Endothelial cell of umbilical vein (primary cell): ENCODE measurements around the gene SPPL3. TPM values are rescaled to one million over a fixed set of nuclear protein-coding genes. Genes with fewer than 3 reads are reported as not detected.

Experiments
- BruUV-seq: library from RNA; stranded (reverse); fragments of 400-500 nt; replicated peaks from 2 replicates; lab custom pipeline; 2021; lab: Mats Ljungman, UMichigan
- CTCF ChIA-PET: fragments of 300-600, 350-600 bp; sonication (Branson Sonifier 250); formaldehyde crosslinking; loops from one replicate; lab custom pipeline; 2021; ENCODE audit warnings: antibody characterized with exemption, inconsistent platforms; lab: Charles Lee
- POLR2A ChIA-PET: fragments of 300-600, 350-600 bp; sonication (Branson Sonifier 250); formaldehyde crosslinking; loops from one replicate; lab custom pipeline; 2021; ENCODE audit warnings: antibody characterized with exemption, inconsistent platforms; lab: Charles Lee
- DNase-seq: peaks from one replicate; pipeline ENCODE4 v3.0.0-alpha.2; 2011; ENCODE audit warnings: low read depth, low spot score
- FAIRE-seq: peaks from 2 replicates; lab custom pipeline; 2011; peaks lifted over from hg19 to GRCh38; lab: Jason Lieb, UNC
- H2AFZ ChIP-seq: 2 replicates; pipeline ENCODE4 v1.6.0; 2012; ENCODE audit warnings: low read depth, low read length, control low read depth, inconsistent platforms
- H3K27ac ChIP-seq: 2 replicates; pipeline ENCODE4 v1.5.1; 2011; ENCODE audit warnings: low read depth, mild to moderate bottlenecking, control low read depth, low read length, moderate library complexity; ENCODE audit not compliant: insufficient read depth
- H3K27me3 ChIP-seq, 2 experiments: 2 replicates each; pipeline versions ENCODE4 v1.6.0 to v1.6.1; 2011; ENCODE audit warnings: low read length in 2 of 2, mixed read lengths in 1 of 2; ENCODE audit not compliant: control insufficient read depth in 2 of 2, insufficient read depth in 2 of 2
- H3K36me3 ChIP-seq, 2 experiments: 2 replicates in 1 of 2; 3 replicates in 1 of 2; pipeline ENCODE4 v1.5.1; 2011; ENCODE audit warnings: low read length in 2 of 2, mild to moderate bottlenecking in 1 of 2, moderate library complexity in 1 of 2; ENCODE audit not compliant: control insufficient read depth in 2 of 2, insufficient read depth in 2 of 2; ENCODE audit errors: extremely low read depth in 1 of 2
- H3K4me1 ChIP-seq: 3 replicates; pipeline ENCODE4 v1.5.1; 2011; ENCODE audit warnings: mild to moderate bottlenecking, low read length; ENCODE audit not compliant: control insufficient read depth, insufficient read depth; ENCODE audit errors: extremely low read depth
- H3K4me2 ChIP-seq: 2 replicates; pipeline ENCODE4 v1.6.1; 2011; ENCODE audit warnings: low read length, control low read depth, mixed read lengths; ENCODE audit not compliant: insufficient read depth
- H3K4me3 ChIP-seq, 3 experiments: fragments of 200-600 bp in 1 of 3; sonication (generic), shearing (Covaris generic) in 1 of 3; replicated peaks in 1 of 3; 2 replicates each; pipeline ENCODE4 v1.5.1; 2011 to 2016; ENCODE audit warnings: control low read depth in 3 of 3, low read length in 3 of 3, mild to moderate bottlenecking in 2 of 3, inconsistent platforms in 1 of 3, low read depth in 1 of 3, moderate library complexity in 1 of 3; ENCODE audit not compliant: insufficient read depth in 1 of 3
- H3K79me2 ChIP-seq: 2 replicates; pipeline ENCODE4 v1.6.0; 2012; ENCODE audit warnings: low read length, inconsistent platforms; ENCODE audit not compliant: control insufficient read depth, insufficient read depth
- H3K9ac ChIP-seq: replicated peaks from 2 replicates; pipeline ENCODE3; 2011; ENCODE audit warnings: low read length, control low read depth; ENCODE audit not compliant: insufficient read depth; ENCODE audit errors: extremely low read depth
- H3K9me1 ChIP-seq: replicated peaks from 3 replicates; pipeline ENCODE4 v1.6.0; 2011; ENCODE audit warnings: mild to moderate bottlenecking, low read length; ENCODE audit not compliant: control insufficient read depth, insufficient read depth; ENCODE audit errors: extremely low read depth
- H3K9me3 ChIP-seq: replicated peaks from 2 replicates; pipeline ENCODE4 v1.5.1; 2012; ENCODE audit warnings: low read length, inconsistent platforms; ENCODE audit not compliant: control insufficient read depth, insufficient read depth
- H4K20me1 ChIP-seq: replicated peaks from 2 replicates; pipeline ENCODE3; 2011; ENCODE audit warnings: mild to moderate bottlenecking, low read length; ENCODE audit not compliant: control insufficient read depth, insufficient read depth; ENCODE audit errors: extremely low read depth
- CTCF ChIP-seq, 2 donors: IDR thresholded peaks; 1 replicate in 1 of 2; 2 replicates in 1 of 2; pipeline ENCODE4 v1.5.1; 2011; ENCODE audit warnings: low read length in 2 of 2, mild to moderate bottlenecking in 2 of 2, moderate library complexity in 2 of 2, control low read depth in 1 of 2, inconsistent platforms in 1 of 2, low read depth in 1 of 2; ENCODE audit not compliant: insufficient read depth in 1 of 2; ENCODE audit errors: extremely low read depth in 1 of 2
- EZH2 ChIP-seq: IDR thresholded peaks from 2 replicates; pipeline ENCODE4 v1.6.1; 2012; ENCODE audit warnings: borderline replicate concordance, low read depth, mild to moderate bottlenecking, moderate library complexity, low read length, inconsistent platforms; ENCODE audit not compliant: severe bottlenecking
- FOS ChIP-seq: IDR thresholded peaks from 2 replicates; pipeline ENCODE4 v1.6.1; 2011; ENCODE audit warnings: mild to moderate bottlenecking, low read length, moderate library complexity, borderline replicate concordance; ENCODE audit not compliant: insufficient read depth
- GATA2 ChIP-seq: IDR thresholded peaks from 2 replicates; pipeline ENCODE4 v1.7.0; 2011; ENCODE audit warnings: low read depth, mild to moderate bottlenecking, moderate library complexity, mixed read lengths, low read length; ENCODE audit not compliant: insufficient read length, insufficient read depth
- JUN ChIP-seq: IDR thresholded peaks from 2 replicates; pipeline ENCODE4 v1.6.1; 2011; ENCODE audit warnings: borderline replicate concordance, low read depth; ENCODE audit not compliant: insufficient read length, insufficient read depth
- MAX ChIP-seq: IDR thresholded peaks from 2 replicates; pipeline ENCODE4 v1.6.1; 2011; ENCODE audit not compliant: insufficient read depth, insufficient read length
- MYC ChIP-seq: IDR thresholded peaks from one replicate; pipeline ENCODE4 v1.6.1; 2011; ENCODE audit warnings: mild to moderate bottlenecking, low read depth, low read length
- POLR2A ChIP-seq: IDR thresholded peaks from 2 replicates; pipeline ENCODE4 v1.6.1; 2012; ENCODE audit warnings: low read depth, mild to moderate bottlenecking, control low read depth, low read length
- POLR2AphosphoS5 ChIP-seq: IDR thresholded peaks from 2 replicates; pipeline ENCODE4 v1.6.1; 2012; ENCODE audit warnings: low read depth, mild to moderate bottlenecking, control low read depth, low read length, moderate library complexity; ENCODE audit not compliant: insufficient read depth
- dilution Hi-C: fragments of 300-500 bp; cut with MboI; formaldehyde crosslinking; loops from one replicate; pipeline ENCODE4 v1.15.0; 2019; ENCODE audit warnings: low sequenced_read_pairs; ENCODE audit not compliant: extremely low pct_ligation_motif_present
- intact Hi-C: fragments of 100-400 bp; cut with micrococcal nuclease; formaldehyde crosslinking; loops from one replicate; pipeline ENCODE4 v1.10.0; 2022
- polyA plus RNA-seq, 4 experiments: library from polyadenylated mRNA; depleted of rRNA in 3 of 4; stranded (reverse) in 3 of 4; unstranded in 1 of 4; fragments of >200 nt; gene quantifications; 2 replicates each; pipeline versions ENCODE4 v1.2.1 to v1.2.3, GENCODE V29; 2011 to 2012; ENCODE audit warnings: missing spikeins in 1 of 4
- total RNA-seq: library from RNA; stranded (reverse); gene quantifications from 2 replicates; pipeline ENCODE4 v1.2.3, GENCODE V29; 2021

Gene SPPL3
- total and polyA plus RNA-seq, 2 donors (not counting 3 experiments of a cell fraction or from before 2014, with no cell fraction given) = 30.6 to 53.0 TPM

- no TSS peak for BruUV-seq
- TF ChIP-seq EZH2 = no peak
- no peak for TF ChIP-seq FOS
- TF ChIP-seq CTCF (IDR thresholded peaks at IDR 0.05; ENCODE audit: extremely low read depth in 1 of 2, insufficient read depth in 1 of 2, low read depth in 1 of 2, low read length in 2 of 2) = no peak
- TF ChIP-seq GATA2 = no peak
- no peak for TF ChIP-seq JUN
- no peak for TF ChIP-seq POLR2AphosphoS5
- TF ChIP-seq POLR2A = no peak
- TF ChIP-seq MYC = no peak
- no peak for TF ChIP-seq MAX
- Histone ChIP-seq H3K4me3 (no peak overlapping the region), H3K9ac (no peak overlapping the region), H3K9me1 (no peaks in the 10 kb centered on the region), H3K4me2 (no peak overlapping the region), H3K27ac (no peak overlapping the region), H4K20me1 (no peaks in the 10 kb centered on the region), H3K4me1 (peaks cover 10% of the 10 kb centered on the region), H3K36me3 (no peaks in the 10 kb centered on the region), H3K9me3 (no peaks in the 10 kb centered on the region), H3K79me2 (peaks cover 5% of the 10 kb centered on the region), H2AFZ (no peak overlapping the region), H3K27me3 (no peaks in the 10 kb centered on the region)
- dilution Hi-C loops (no loop called here), intact Hi-C loops (no loop called here)
- POLR2A ChIA-PET = interaction anchor here (0.6 kb wide), 1 partner anchor 88 kb away, joined by 7 read pairs; no protein-coding TSS in a partner anchor
- DNase-seq = no peak
- CTCF ChIA-PET = interaction anchor here (1.1 to 4.2 kb wide), 4 partner anchors 9 to 124 kb away, joined by 3 to 19 read pairs (median 4); no protein-coding TSS in a partner anchor
- FAIRE-seq = no peak
These were observed 56.3 kb downstream of the SPPL3 start for GRCh38 chr12:120847814-120848213.
